H9 (cell line): ENCODE results near the gene DIP2C. TPM values are rescaled to one million over a fixed set of nuclear protein-coding genes. Genes with fewer than 3 reads are reported as not detected.

Experiments used
- DNase-seq: peaks from one replicate; pipeline ENCODE4 v3.0.0-alpha.2; 2017
- H2AFZ ChIP-seq: one replicate; pipeline ENCODE4 v1.6.1; 2013; ENCODE audit warnings: mild to moderate bottlenecking, low read length, control low read depth, moderate library complexity
- H2AK5ac ChIP-seq: 2 replicates; pipeline ENCODE4 v1.6.1; 2013; ENCODE audit warnings: low read length, control low read depth, mixed read lengths; ENCODE audit not compliant: insufficient read length
- H2BK120ac ChIP-seq: one replicate; pipeline ENCODE4 v1.6.1; 2013; ENCODE audit warnings: low read depth, mild to moderate bottlenecking, low read length, control low read depth, inconsistent platforms; ENCODE audit not compliant: poor library complexity, severe bottlenecking
- H2BK12ac ChIP-seq: 2 replicates; pipeline ENCODE4 v1.6.1; 2013; ENCODE audit warnings: low read length, control low read depth, mixed read lengths, low read depth; ENCODE audit not compliant: insufficient read length
- H2BK15ac ChIP-seq: 2 replicates; pipeline ENCODE4 v1.6.1; 2013; ENCODE audit warnings: low read depth, low read length, control low read depth
- H2BK20ac ChIP-seq: one replicate; pipeline ENCODE4 v1.6.1; 2013; ENCODE audit warnings: low read depth, mild to moderate bottlenecking, low read length, control low read depth, inconsistent platforms; ENCODE audit not compliant: poor library complexity, severe bottlenecking
- H2BK5ac ChIP-seq: 2 replicates; pipeline ENCODE4 v1.6.1; 2013; ENCODE audit warnings: low read length, control low read depth, mixed read lengths; ENCODE audit not compliant: insufficient read length
- H3K14ac ChIP-seq: 2 replicates; pipeline ENCODE4 v1.6.1; 2013; ENCODE audit warnings: low read length, control low read depth; ENCODE audit not compliant: insufficient read depth
- H3K18ac ChIP-seq: 2 replicates; pipeline ENCODE4 v1.6.1; 2013; ENCODE audit warnings: low read depth, mild to moderate bottlenecking, mixed read lengths, low read length, control low read depth; ENCODE audit not compliant: insufficient read length
- H3K23ac ChIP-seq: 2 replicates; pipeline ENCODE4 v1.6.1; 2013; ENCODE audit warnings: low read length, control low read depth, mixed read lengths, low read depth; ENCODE audit not compliant: insufficient read length
- H3K23me2 ChIP-seq: 2 replicates; pipeline ENCODE4 v1.6.1; 2013; ENCODE audit warnings: low read depth, mild to moderate bottlenecking, mixed read lengths, low read length, control low read depth; ENCODE audit not compliant: insufficient read length, poor library complexity, severe bottlenecking
- H3K27ac ChIP-seq: 2 replicates; pipeline ENCODE4 v1.5.1; 2013; ENCODE audit warnings: low read length, control low read depth, mixed read lengths, low read depth; ENCODE audit not compliant: insufficient read length
- H3K27me3 ChIP-seq: 2 replicates; pipeline ENCODE4 v1.6.1; 2013; ENCODE audit warnings: low read length, control low read depth, inconsistent platforms; ENCODE audit not compliant: insufficient read depth
- H3K4ac ChIP-seq: 2 replicates; pipeline ENCODE4 v1.6.1; 2013; ENCODE audit warnings: low read depth, mild to moderate bottlenecking, control low read depth, inconsistent platforms, low read length, moderate library complexity
- H3K4me1 ChIP-seq: 2 replicates; pipeline ENCODE4 v1.6.1; 2013; ENCODE audit warnings: low read length, control low read depth, inconsistent platforms; ENCODE audit not compliant: insufficient read depth
- H3K4me2 ChIP-seq: 2 replicates; pipeline ENCODE4 v1.6.1; 2013; ENCODE audit warnings: low read length, control low read depth, mixed read lengths; ENCODE audit not compliant: insufficient read length, insufficient read depth
- H3K56ac ChIP-seq: 2 replicates; pipeline ENCODE4 v1.6.1; 2013; ENCODE audit warnings: low read depth, mild to moderate bottlenecking, mixed read lengths, low read length, control low read depth; ENCODE audit not compliant: insufficient read length
- H3K79me1 ChIP-seq: 2 replicates; pipeline ENCODE4 v1.6.1; 2013; ENCODE audit warnings: low read depth, mild to moderate bottlenecking, moderate library complexity, low read length, control low read depth, inconsistent platforms; ENCODE audit not compliant: insufficient read depth, poor library complexity, severe bottlenecking
- H3K79me2 ChIP-seq: 2 replicates; pipeline ENCODE4 v1.6.1; 2013; ENCODE audit warnings: low read length, control low read depth, inconsistent platforms; ENCODE audit not compliant: insufficient read depth
- H3K9ac ChIP-seq: 2 replicates; pipeline ENCODE4 v1.6.1; 2013; ENCODE audit warnings: low read length, control low read depth, mixed read lengths; ENCODE audit not compliant: insufficient read length; ENCODE audit errors: extremely low read depth
- H3K9me3 ChIP-seq: one replicate; pipeline ENCODE4 v1.6.1; 2013; ENCODE audit warnings: low read depth, low read length, inconsistent platforms; ENCODE audit not compliant: control insufficient read depth
- H3T11ph ChIP-seq: one replicate; pipeline ENCODE4 v1.6.1; 2013; ENCODE audit warnings: mild to moderate bottlenecking, low read length, control low read depth, inconsistent platforms
- H4K20me1 ChIP-seq: one replicate; pipeline ENCODE4 v1.6.1; 2013; ENCODE audit not compliant: control insufficient read depth, insufficient read length, insufficient read depth
- H4K5ac ChIP-seq: 2 replicates; pipeline ENCODE4 v1.6.1; 2013; ENCODE audit warnings: low read depth, mild to moderate bottlenecking, mixed read lengths, low read length, control low read depth; ENCODE audit not compliant: insufficient read length
- H4K8ac ChIP-seq: replicated peaks from 2 replicates; pipeline ENCODE4 v1.6.1; 2013; ENCODE audit warnings: low read length, control low read depth, mixed read lengths, low read depth; ENCODE audit not compliant: insufficient read length
- H4K91ac ChIP-seq: 2 replicates; pipeline ENCODE4 v1.6.1; 2013; ENCODE audit warnings: low read depth, mild to moderate bottlenecking, moderate library complexity, mixed read lengths, low read length, control low read depth; ENCODE audit not compliant: insufficient read length
- H3K27ac Mint-ChIP-seq, 3 experiments: 2 replicates in 2 of 3; 3 replicates in 1 of 3; pipeline ENCODE4 v1.8.0; 2020 to 2021; ENCODE audit warnings: mixed read lengths in 3 of 3, mild to moderate bottlenecking in 1 of 3, moderate library complexity in 1 of 3
- H3K27me3 Mint-ChIP-seq: 2 replicates; pipeline ENCODE4 v1.8.0; 2021; ENCODE audit warnings: low read depth, mild to moderate bottlenecking, moderate library complexity, mixed read lengths
- H3K36me3 Mint-ChIP-seq, 3 experiments: 2 replicates in 2 of 3; 3 replicates in 1 of 3; pipeline ENCODE4 v1.8.0; 2020 to 2021; ENCODE audit warnings: low read depth in 3 of 3, mixed read lengths in 3 of 3; ENCODE audit not compliant: insufficient read depth in 1 of 3
- H3K4me1 Mint-ChIP-seq, 2 experiments: 2 replicates each; pipeline ENCODE4 v1.8.0; 2020; ENCODE audit warnings: mixed read lengths in 2 of 2
- H3K4me3 Mint-ChIP-seq, 2 experiments: 2 replicates in 1 of 2; 3 replicates in 1 of 2; pipeline ENCODE4 v1.8.0; 2020 to 2021; ENCODE audit warnings: mild to moderate bottlenecking in 2 of 2, mixed read lengths in 2 of 2, moderate library complexity in 1 of 2
- H3K9me3 Mint-ChIP-seq, 2 experiments: 2 replicates in 1 of 2; 3 replicates in 1 of 2; pipeline ENCODE4 v1.8.0; 2020; ENCODE audit warnings: mild to moderate bottlenecking in 2 of 2, mixed read lengths in 2 of 2, moderate library complexity in 1 of 2
- WGBS: extraction: QIAGEN DNeasy Blood & Tissue Kit; methylation state at CpG from one replicate; pipeline ENCODE4 v1.1.7; 2013; ENCODE audit warnings: missing lambda C conversion rate, low lambda C conversion rate, mixed read lengths; ENCODE audit not compliant: insufficient read length; ENCODE audit errors: extremely low coverage; 5-methylcytosine and 5-hydroxymethylcytosine counted together
- total RNA-seq: library from RNA; stranded (reverse); gene quantifications from 2 replicates; pipeline ENCODE4 v1.2.1, GENCODE V29; 2021
- TF ChIP-seq, protein P1 (sequence below): fragments of 200-600 bp; sonication (generic); conservative IDR thresholded peaks from 3 replicates; pipeline ENCODE4 v1.8.0; 2021; ENCODE audit warnings: antibody characterized with exemption, mild to moderate bottlenecking

DIP2C gene
- total RNA-seq, 1 experiment from 2014 or later = 7.9 TPM

- no CpG with 5 or more reads among the region's 7 CpGs for WGBS
- H2BK5ac ChIP-seq = no peak overlapping the region
- no peak overlapping the region for H3K27ac Mint-ChIP-seq
- no peak overlapping the region for H3K27ac ChIP-seq
- no peaks in the 10 kb centered on the region for H3K9me3 Mint-ChIP-seq
- no peak overlapping the region for H4K91ac ChIP-seq
- no peak overlapping the region for H2BK20ac ChIP-seq
- no peaks in the 10 kb centered on the region for H3K27me3 ChIP-seq
- H3K27me3 Mint-ChIP-seq = no peaks in the 10 kb centered on the region
- H2AK5ac ChIP-seq = no peak overlapping the region
- H4K8ac ChIP-seq = no peak overlapping the region
- peaks cover 0 to 6% (median 0%) of the 10 kb centered on the region in 3 experiments; a peak in 2 of 7 replicates for H3K36me3 Mint-ChIP-seq
- no peaks in the 10 kb centered on the region for H3K79me1 ChIP-seq
- H2BK12ac ChIP-seq = no peak overlapping the region
- TF ChIP-seq, protein P1, sequence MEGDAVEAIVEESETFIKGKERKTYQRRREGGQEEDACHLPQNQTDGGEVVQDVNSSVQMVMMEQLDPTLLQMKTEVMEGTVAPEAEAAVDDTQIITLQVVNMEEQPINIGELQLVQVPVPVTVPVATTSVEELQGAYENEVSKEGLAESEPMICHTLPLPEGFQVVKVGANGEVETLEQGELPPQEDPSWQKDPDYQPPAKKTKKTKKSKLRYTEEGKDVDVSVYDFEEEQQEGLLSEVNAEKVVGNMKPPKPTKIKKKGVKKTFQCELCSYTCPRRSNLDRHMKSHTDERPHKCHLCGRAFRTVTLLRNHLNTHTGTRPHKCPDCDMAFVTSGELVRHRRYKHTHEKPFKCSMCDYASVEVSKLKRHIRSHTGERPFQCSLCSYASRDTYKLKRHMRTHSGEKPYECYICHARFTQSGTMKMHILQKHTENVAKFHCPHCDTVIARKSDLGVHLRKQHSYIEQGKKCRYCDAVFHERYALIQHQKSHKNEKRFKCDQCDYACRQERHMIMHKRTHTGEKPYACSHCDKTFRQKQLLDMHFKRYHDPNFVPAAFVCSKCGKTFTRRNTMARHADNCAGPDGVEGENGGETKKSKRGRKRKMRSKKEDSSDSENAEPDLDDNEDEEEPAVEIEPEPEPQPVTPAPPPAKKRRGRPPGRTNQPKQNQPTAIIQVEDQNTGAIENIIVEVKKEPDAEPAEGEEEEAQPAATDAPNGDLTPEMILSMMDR = no peak
- H2BK120ac ChIP-seq = no peak overlapping the region
- no peak overlapping the region for H3K14ac ChIP-seq
- no peak overlapping the region for H3T11ph ChIP-seq
- no peak overlapping the region for H3K9ac ChIP-seq
- no peaks in the 10 kb centered on the region for H3K4me1 ChIP-seq
- no peak overlapping the region for H3K4ac ChIP-seq
- DNase-seq = no peak
- H3K4me1 Mint-ChIP-seq = no peaks in the 10 kb centered on the region
- H3K18ac ChIP-seq = no peak overlapping the region
- no peak overlapping the region for H3K4me3 Mint-ChIP-seq
- no peaks in the 10 kb centered on the region for H4K20me1 ChIP-seq
- no peak overlapping the region for H3K23ac ChIP-seq
- H3K4me2 ChIP-seq = no peak overlapping the region
- H4K5ac ChIP-seq = no peak overlapping the region
- H3K56ac ChIP-seq = no peak overlapping the region
- H3K23me2 ChIP-seq = no peaks in the 10 kb centered on the region
- H2AFZ ChIP-seq = no peak overlapping the region
- no peaks in the 10 kb centered on the region for H3K9me3 ChIP-seq
- no peaks in the 10 kb centered on the region for H3K79me2 ChIP-seq
- H2BK15ac ChIP-seq = no peak overlapping the region
Measured at GRCh38 chr10:423178-423577, 266.3 kb downstream of the DIP2C start.
